Measurements from ENCODE around the gene SPTAN1. TPM values are rescaled to one million over a fixed set of nuclear protein-coding genes. Genes with fewer than 3 reads are reported as not detected.

The SPTAN1 gene
- total RNA-seq, result 867 TPM

GRCh38 chr9:128552153-128552743 lies at the start of gene SPTAN1:
TSS of gene SPTAN1 (plus strand) at chr9:128552587. CDS start at chr9:128566741, 14,154 bp downstream.

GRCh38 chr9:128504485-128505413 lies 47.6 kb upstream of the SPTAN1 start, which contains the start of gene GLE1:
TSS of gene GLE1 (plus strand) at chr9:128504719. CDS start at chr9:128504806, 87 bp downstream.

GRCh38 chr9:128656416-128657343 lies 104.3 kb downstream of the SPTAN1 start, which contains the start of gene DYNC2I2:
TSS of gene DYNC2I2 (minus strand) at chr9:128656847. CDS start at chr9:128656726, 121 bp downstream.

Small RNAs within 50 kb of the gene (small RNA-seq; reads per million reads assigned to genes)
- gene RNU7-171P, result not detected

Other genes with a start within 250 kb of the SPTAN1 start
- 18.0 TPM for gene TRUB2, start 230.1 kb upstream of the SPTAN1 start, total RNA-seq
- gene COQ4, start 229.7 kb upstream of the SPTAN1 start, total RNA-seq, result 24.9 TPM
- gene SLC27A4, start 212.1 kb upstream of the SPTAN1 start, total RNA-seq, result 44.3 TPM
- gene URM1, start 181.2 kb upstream of the SPTAN1 start, total RNA-seq, result 20.1 TPM
- 10.4 TPM for gene CERCAM, start 131.7 kb upstream of the SPTAN1 start, total RNA-seq
- gene ODF2, start 96.6 kb upstream of the SPTAN1 start, total RNA-seq, result 25.1 TPM
- gene GLE1, start 47.9 kb upstream of the SPTAN1 start, total RNA-seq, result 21.9 TPM
- gene DYNC2I2, start 104.3 kb downstream of the SPTAN1 start, total RNA-seq, result 37.8 TPM
- gene SET, start 136.6 kb downstream of the SPTAN1 start, total RNA-seq, result 418 TPM
- gene PKN3, start 149.9 kb downstream of the SPTAN1 start, total RNA-seq, result 0.92 TPM
- gene ZDHHC12, start 171.5 kb downstream of the SPTAN1 start, total RNA-seq, result 4.4 TPM
- gene ZER1, start 219.3 kb downstream of the SPTAN1 start, total RNA-seq, result 34.8 TPM
- 13.1 TPM for gene TBC1D13, start 234.7 kb downstream of the SPTAN1 start, total RNA-seq